Measurements from ENCODE around the gene ADAM10. TPM values are rescaled to one million over a fixed set of nuclear protein-coding genes. Genes with fewer than 3 reads are reported as not detected.

The ADAM10 gene
- polyA plus RNA-seq, 1 donor (not counting 4 experiments of a cell fraction or from before 2014, with no cell fraction given): 198 TPM

GRCh38 chr15:58561321-58561720 is 188.2 kb downstream of the ADAM10 start:
- dilution Hi-C loops (cut with MboI; ENCODE audit: extremely low pct_ligation_motif_present, low sequenced_read_pairs): no loop called here
- Histone ChIP-seq H3K9ac (ENCODE audit: control insufficient read depth, extremely low read depth, insufficient read depth, low read length) (no peak overlapping the region), H4K20me1 (ENCODE audit: control insufficient read depth, extremely low read depth, insufficient read depth, low read length) (no peaks in the 10 kb centered on the region), H3K27ac (ENCODE audit: control insufficient read depth, insufficient read depth, low read length) (no peak overlapping the region), H3K27me3 (ENCODE audit: control insufficient read depth, extremely low read depth, insufficient read depth, low read length) (no peaks in the 10 kb centered on the region), H3K79me2 (ENCODE audit: control insufficient read depth, insufficient read depth, low read length) (no peaks in the 10 kb centered on the region), H3K4me2 (ENCODE audit: control insufficient read depth, extremely low read depth, insufficient read depth, low read depth, low read length) (no peak overlapping the region), H2AFZ (ENCODE audit: control insufficient read depth, low read length) (no peak overlapping the region), H3K36me3 (ENCODE audit: control insufficient read depth in 2 of 2, extremely low read depth in 1 of 2, insufficient read depth in 2 of 2, low read length in 2 of 2) (no peaks in the 10 kb centered on the region), H3K4me1 (ENCODE audit: control insufficient read depth, extremely low read depth, insufficient read depth, low read length) (peaks cover 2% of the 10 kb centered on the region), H3K9me1 (ENCODE audit: control insufficient read depth, extremely low read depth, insufficient read depth, low read length) (no peaks in the 10 kb centered on the region), H3K4me3 (ENCODE audit: control insufficient read depth in 2 of 3, extremely low read depth in 1 of 3, insufficient read depth in 2 of 3, low read depth in 1 of 3, low read length in 3 of 3) (no peak overlapping the region), H3K9me3 (ENCODE audit: control insufficient read depth, low read depth, low read length) (no peaks in the 10 kb centered on the region)
- DNase-seq (ENCODE audit: low read depth, low spot score) (no peak), FAIRE-seq (no peak)
- TF ChIP-seq CTCF (optimal IDR thresholded peaks at IDR 0.05 in 1 of 3, IDR thresholded peaks at IDR 0.05 in 1 of 3, conservative IDR thresholded peaks at IDR 0.05 in 1 of 3; ENCODE audit: extremely low read depth in 1 of 3, insufficient read depth in 2 of 3, low read length in 3 of 3) (no peak), EZH2 (IDR thresholded peaks at IDR 0.05; ENCODE audit: low read length) (no peak)

- no peaks in the 10 kb centered on the region for H3K36me3 ChIP-seq (ENCODE audit: control insufficient read depth in 2 of 2, extremely low read depth in 1 of 2, insufficient read depth in 2 of 2, low read length in 2 of 2)
- H3K4me1 ChIP-seq (ENCODE audit: control insufficient read depth, extremely low read depth, insufficient read depth, low read length): no peaks in the 10 kb centered on the region
- H2AFZ ChIP-seq (ENCODE audit: control insufficient read depth, low read length): no peak overlapping the region
- no peaks in the 10 kb centered on the region for H3K9me1 ChIP-seq (ENCODE audit: control insufficient read depth, extremely low read depth, insufficient read depth, low read length)
- H3K27ac ChIP-seq (ENCODE audit: control insufficient read depth, insufficient read depth, low read length): no peak overlapping the region
- no peaks in the 10 kb centered on the region for H3K79me2 ChIP-seq (ENCODE audit: control insufficient read depth, insufficient read depth, low read length)
- no peak overlapping the region for H3K4me2 ChIP-seq (ENCODE audit: control insufficient read depth, extremely low read depth, insufficient read depth, low read depth, low read length)
- no peak for FAIRE-seq
- no peaks in the 10 kb centered on the region for H3K9me3 ChIP-seq (ENCODE audit: control insufficient read depth, low read depth, low read length)
- H3K4me3 ChIP-seq (ENCODE audit: control insufficient read depth in 2 of 3, extremely low read depth in 1 of 3, insufficient read depth in 2 of 3, low read depth in 1 of 3, low read length in 3 of 3): no peak overlapping the region
- no peak for DNase-seq (ENCODE audit: low read depth, low spot score)
- TF ChIP-seq EZH2 (IDR thresholded peaks at IDR 0.05; ENCODE audit: low read length): no peak
- no peak for TF ChIP-seq CTCF (optimal IDR thresholded peaks at IDR 0.05 in 1 of 3, IDR thresholded peaks at IDR 0.05 in 1 of 3, conservative IDR thresholded peaks at IDR 0.05 in 1 of 3; ENCODE audit: extremely low read depth in 1 of 3, insufficient read depth in 2 of 3, low read length in 3 of 3)
- no peak overlapping the region for H3K9ac ChIP-seq (ENCODE audit: control insufficient read depth, extremely low read depth, insufficient read depth, low read length)
- H4K20me1 ChIP-seq (ENCODE audit: control insufficient read depth, extremely low read depth, insufficient read depth, low read length): no peaks in the 10 kb centered on the region
- H3K27me3 ChIP-seq (ENCODE audit: control insufficient read depth, extremely low read depth, insufficient read depth, low read length): no peaks in the 10 kb centered on the region
- dilution Hi-C loops (cut with MboI; ENCODE audit: extremely low pct_ligation_motif_present, low sequenced_read_pairs): no loop called here
Observed at GRCh38 chr15:58559904-58560588, 189.5 kb downstream of the ADAM10 start.
